Measurements from ENCODE around the gene BSND.
A peak's percentile ranks its signal among the peaks of the same experiment; 100 is the strongest.

Gene BSND

GRCh38 chr1:54989968-54990810 is 8.5 kb upstream of the BSND start:
- no peaks in the 10 kb centered on the region for H3K36me3 ChIP-seq (ENCODE audit: control insufficient read depth in 2 of 2, insufficient read depth in 1 of 2, low read length in 2 of 2)
- ChIA-PET POLR2A (no interaction called here), CTCF (interaction anchor here (3.0 to 5.7 kb wide), 2 partner anchors 40 to 44 kb away, joined by 21 to 22 read pairs; no protein-coding TSS in a partner anchor)
- no peaks in the 10 kb centered on the region for H3K4me1 ChIP-seq (ENCODE audit: control insufficient read depth, insufficient read depth, low read length)
- TF ChIP-seq MEIS1 (CRISPR knock-in tag; IDR thresholded peaks at IDR 0.05; ENCODE audit: borderline replicate concordance): no peak
- TF ChIP-seq ZNF768 (tag by site-specific recombination; IDR thresholded peaks at IDR 0.05): peak; percentile 51; the same call in 1 of the 2 replicates
- H3K4me3 ChIP-seq (ENCODE audit: low read depth, low read length): no peak overlapping the region
- H3K27ac ChIP-seq (ENCODE audit: extremely low read depth, low read depth, low read length): no peak overlapping the region
- no peaks in the 10 kb centered on the region for H3K9me3 ChIP-seq (ENCODE audit: control insufficient read depth, insufficient read depth, low read depth, low read length)

DNA sequence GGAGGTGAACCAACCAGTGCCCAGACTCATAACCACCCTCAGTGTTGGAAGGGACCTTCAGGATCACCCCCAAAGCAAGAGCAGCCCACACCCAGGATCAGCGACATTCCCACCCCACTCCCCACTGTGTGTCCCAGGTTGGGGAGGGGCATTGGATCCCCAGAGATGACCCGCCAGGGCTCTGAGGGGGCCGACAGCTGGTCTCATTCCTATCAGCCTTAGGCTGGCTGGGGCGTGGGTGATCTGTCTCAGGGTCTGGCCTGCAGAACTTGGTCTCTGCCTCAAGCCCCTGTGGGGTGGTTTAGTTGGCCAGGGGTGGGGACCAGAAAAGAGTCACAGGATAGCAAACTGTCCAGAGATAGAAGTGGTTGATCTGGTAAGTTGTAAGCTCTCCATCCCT is 7.8 kb upstream of the BSND start:
- TF ChIP-seq ZNF354C (tag by site-specific recombination; IDR thresholded peaks at IDR 0.05; ENCODE audit: borderline replicate concordance, low read depth) (no peak), OSR2 (tag by site-specific recombination; IDR thresholded peaks at IDR 0.05) (no peak), ZNF138 (tag by site-specific recombination; IDR thresholded peaks at IDR 0.05; ENCODE audit: borderline replicate concordance) (no peak), PRDM6 (tag by site-specific recombination; IDR thresholded peaks at IDR 0.05) (no peak), ZNF76 (tag by site-specific recombination; IDR thresholded peaks at IDR 0.05; ENCODE audit: borderline replicate concordance, low read depth) (no peak), ZNF426 (tag by site-specific recombination; IDR thresholded peaks at IDR 0.05) (no peak), GLI2 (tag by site-specific recombination; IDR thresholded peaks at IDR 0.05; ENCODE audit: borderline replicate concordance, low read depth) (no peak), TSHZ1 (tag by site-specific recombination; IDR thresholded peaks at IDR 0.05; ENCODE audit: borderline replicate concordance) (no peak), SCRT1 (tag by site-specific recombination; IDR thresholded peaks at IDR 0.05; ENCODE audit: borderline replicate concordance) (no peak), ZNF654 (tag by site-specific recombination; IDR thresholded peaks at IDR 0.05; ENCODE audit: low read depth) (no peak), SP2 (tag by site-specific recombination; IDR thresholded peaks at IDR 0.05) (no peak), ZNF366 (tag by site-specific recombination; conservative IDR thresholded peaks at IDR 0.05) (no peak), ZNF626 (tag by site-specific recombination; IDR thresholded peaks at IDR 0.05) (no peak), ZNF707 (tag by site-specific recombination; IDR thresholded peaks at IDR 0.05) (no peak)
- TF ChIP-seq, protein P1, sequence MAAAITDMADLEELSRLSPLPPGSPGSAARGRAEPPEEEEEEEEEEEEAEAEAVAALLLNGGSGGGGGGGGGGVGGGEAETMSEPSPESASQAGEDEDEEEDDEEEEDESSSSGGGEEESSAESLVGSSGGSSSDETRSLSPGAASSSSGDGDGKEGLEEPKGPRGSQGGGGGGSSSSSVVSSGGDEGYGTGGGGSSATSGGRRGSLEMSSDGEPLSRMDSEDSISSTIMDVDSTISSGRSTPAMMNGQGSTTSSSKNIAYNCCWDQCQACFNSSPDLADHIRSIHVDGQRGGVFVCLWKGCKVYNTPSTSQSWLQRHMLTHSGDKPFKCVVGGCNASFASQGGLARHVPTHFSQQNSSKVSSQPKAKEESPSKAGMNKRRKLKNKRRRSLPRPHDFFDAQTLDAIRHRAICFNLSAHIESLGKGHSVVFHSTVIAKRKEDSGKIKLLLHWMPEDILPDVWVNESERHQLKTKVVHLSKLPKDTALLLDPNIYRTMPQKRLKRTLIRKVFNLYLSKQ (tag by site-specific recombination; IDR thresholded peaks at IDR 0.05; ENCODE audit: borderline replicate concordance): no peak
- TF ChIP-seq, protein P2, sequence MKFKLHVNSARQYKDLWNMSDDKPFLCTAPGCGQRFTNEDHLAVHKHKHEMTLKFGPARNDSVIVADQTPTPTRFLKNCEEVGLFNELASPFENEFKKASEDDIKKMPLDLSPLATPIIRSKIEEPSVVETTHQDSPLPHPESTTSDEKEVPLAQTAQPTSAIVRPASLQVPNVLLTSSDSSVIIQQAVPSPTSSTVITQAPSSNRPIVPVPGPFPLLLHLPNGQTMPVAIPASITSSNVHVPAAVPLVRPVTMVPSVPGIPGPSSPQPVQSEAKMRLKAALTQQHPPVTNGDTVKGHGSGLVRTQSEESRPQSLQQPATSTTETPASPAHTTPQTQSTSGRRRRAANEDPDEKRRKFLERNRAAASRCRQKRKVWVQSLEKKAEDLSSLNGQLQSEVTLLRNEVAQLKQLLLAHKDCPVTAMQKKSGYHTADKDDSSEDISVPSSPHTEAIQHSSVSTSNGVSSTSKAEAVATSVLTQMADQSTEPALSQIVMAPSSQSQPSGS (tag by site-specific recombination; IDR thresholded peaks at IDR 0.05; ENCODE audit: low read depth): no peak
- TF ChIP-seq, protein P3, sequence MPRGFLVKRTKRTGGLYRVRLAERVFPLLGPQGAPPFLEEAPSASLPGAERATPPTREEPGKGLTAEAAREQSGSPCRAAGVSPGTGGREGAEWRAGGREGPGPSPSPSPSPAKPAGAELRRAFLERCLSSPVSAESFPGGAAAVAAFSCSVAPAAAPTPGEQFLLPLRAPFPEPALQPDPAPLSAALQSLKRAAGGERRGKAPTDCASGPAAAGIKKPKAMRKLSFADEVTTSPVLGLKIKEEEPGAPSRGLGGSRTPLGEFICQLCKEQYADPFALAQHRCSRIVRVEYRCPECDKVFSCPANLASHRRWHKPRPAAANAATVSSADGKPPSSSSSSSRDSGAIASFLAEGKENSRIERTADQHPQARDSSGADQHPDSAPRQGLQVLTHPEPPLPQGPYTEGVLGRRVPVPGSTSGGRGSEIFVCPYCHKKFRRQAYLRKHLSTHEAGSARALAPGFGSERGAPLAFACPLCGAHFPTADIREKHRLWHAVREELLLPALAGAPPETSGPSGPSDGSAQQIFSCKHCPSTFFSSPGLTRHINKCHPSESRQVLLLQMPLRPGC (tag by site-specific recombination; IDR thresholded peaks at IDR 0.05): no peak
- Histone ChIP-seq H3K27ac (ENCODE audit: extremely low read depth, low read depth, low read length) (no peak overlapping the region), H3K36me3 (ENCODE audit: control insufficient read depth in 2 of 2, insufficient read depth in 1 of 2, low read length in 2 of 2) (no peaks in the 10 kb centered on the region), H3K4me3 (ENCODE audit: low read depth, low read length) (no peak overlapping the region), H3K9me3 (ENCODE audit: control insufficient read depth, insufficient read depth, low read depth, low read length) (no peaks in the 10 kb centered on the region), H3K4me1 (ENCODE audit: control insufficient read depth, insufficient read depth, low read length) (no peaks in the 10 kb centered on the region)
- ChIA-PET POLR2A (no interaction called here), CTCF (interaction anchor here (3.0 to 5.7 kb wide), 2 partner anchors 41 to 45 kb away, joined by 21 to 22 read pairs; no protein-coding TSS in a partner anchor)

Measured in HEK293 (cell line).